Kidney glomerular epithelial cell (primary cell): ENCODE data around the gene CYP2E1.
"Not testable (repeated sequence)": the region's sequence is repeated elsewhere in the genome, so short reads cannot be mapped to it uniquely, and the experiment has no call there.

Experiments used
- DNase-seq: peaks from one replicate; lab custom pipeline; 2025; lab: John Stamatoyannopoulos, UW

CYP2E1 gene

GRCh38 chr10:133572055-133572454 lies 44.9 kb downstream of the CYP2E1 start:
- DNase-seq: not testable (repeated sequence)

GRCh38 chr10:133573460-133573859 lies 46.3 kb downstream of the CYP2E1 start:
- DNase-seq: not testable (repeated sequence)

- DNase-seq: not testable (repeated sequence)
Observed at GRCh38 chr10:133577037-133577436, 49.9 kb downstream of the CYP2E1 start.
